ENCODE results near the gene CRIP1.

The CRIP1 gene

GRCh38 chr14:105519946-105520698 is 33.4 kb downstream of the CRIP1 start:
- H3K4me1 Mint-ChIP-seq (ENCODE audit: low read depth): peaks cover 3% of the 10 kb centered on the region
- no peaks in the 10 kb centered on the region for H3K9me3 Mint-ChIP-seq (ENCODE audit: low read depth)
- peaks cover 27% of the 10 kb centered on the region for H3K27me3 Mint-ChIP-seq
- no peak overlapping the region for H3K27ac Mint-ChIP-seq
- H3K4me3 Mint-ChIP-seq: no peak overlapping the region
- no peaks in the 10 kb centered on the region for H3K36me3 Mint-ChIP-seq

DNA sequence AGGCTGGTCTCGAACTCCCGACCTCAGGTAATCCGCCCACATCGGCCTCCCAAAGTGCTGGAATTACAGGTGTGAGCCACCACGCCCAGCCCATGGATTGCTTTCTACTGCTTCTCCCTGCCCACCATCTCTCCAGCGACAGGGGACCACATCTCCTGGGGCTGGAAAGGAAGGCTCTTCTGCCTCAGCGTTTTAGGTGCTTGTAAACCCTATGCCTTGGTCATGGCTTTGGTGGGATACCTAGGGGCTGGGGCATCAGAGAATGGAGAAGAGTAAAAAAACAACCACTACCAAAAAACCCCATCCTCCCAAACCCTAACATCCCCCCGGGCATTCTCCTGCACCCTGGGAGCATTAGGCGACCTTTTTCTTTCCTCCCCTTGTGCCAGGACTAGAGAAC is 38.6 kb downstream of the CRIP1 start:
- Mint-ChIP-seq H3K36me3 (no peaks in the 10 kb centered on the region), H3K27ac (no peak overlapping the region), H3K27me3 (peaks cover 5% of the 10 kb centered on the region), H3K4me3 (peak overlapping the region; percentile 53), H3K4me1 (ENCODE audit: low read depth) (peaks cover 6% of the 10 kb centered on the region), H3K9me3 (ENCODE audit: low read depth) (no peaks in the 10 kb centered on the region)

DNA sequence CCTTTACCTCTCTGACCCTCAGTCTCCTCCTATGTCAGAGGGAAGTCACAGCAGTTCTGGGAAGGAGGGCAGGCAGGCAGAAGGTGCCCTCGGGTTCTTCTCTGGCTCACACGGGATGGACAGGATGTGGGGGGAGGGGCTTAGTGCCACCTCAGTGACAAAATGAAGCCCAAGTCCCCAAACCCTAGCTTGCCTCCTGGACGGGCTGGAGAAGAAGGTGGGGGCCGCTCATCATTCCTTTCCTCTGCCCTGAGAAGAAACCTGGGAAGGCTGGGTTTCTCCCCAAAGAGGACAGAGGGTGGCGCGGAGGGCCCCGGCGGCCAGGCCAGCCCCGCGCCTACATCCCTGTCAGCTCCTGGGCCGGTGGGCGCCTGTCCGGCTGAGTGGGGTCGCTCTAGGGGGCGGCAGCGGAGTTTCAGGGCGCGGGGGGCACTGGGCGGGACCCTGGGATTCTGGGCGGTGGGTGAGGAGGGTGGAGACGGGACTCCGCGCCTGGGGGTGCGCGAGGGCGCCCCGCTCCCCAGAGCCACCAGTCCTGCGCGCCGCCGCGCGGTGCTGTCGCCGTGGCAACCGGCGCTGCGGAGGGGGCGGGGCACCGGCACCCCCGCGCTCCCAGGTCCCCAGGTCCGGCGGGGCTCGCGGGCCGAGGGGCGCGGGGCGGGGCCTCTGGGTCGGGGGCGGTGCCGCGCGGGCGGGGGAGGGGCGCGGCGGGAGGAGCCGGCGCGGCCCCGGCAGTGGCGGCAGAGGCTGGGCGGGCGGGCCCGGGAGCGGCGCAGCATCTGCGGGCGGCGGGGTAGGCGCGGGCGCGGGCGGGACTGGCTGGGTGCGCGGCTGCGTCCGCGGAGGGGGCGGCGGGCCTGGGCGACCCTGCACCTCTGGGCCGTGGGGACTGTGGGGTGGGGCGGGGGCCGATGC is 39.4 kb downstream of the CRIP1 start, which contains the start of gene TMEM121:
Gene TMEM121 (plus strand): TSS at position 723 of the 915 bp plus-strand sequence. CDS start 2,252 bp downstream, outside the sequence.
- Mint-ChIP-seq H3K9me3 (ENCODE audit: low read depth) (no peaks in the 10 kb centered on the region), H3K27me3 (peaks cover 3% of the 10 kb centered on the region), H3K36me3 (no peaks in the 10 kb centered on the region), H3K4me1 (ENCODE audit: low read depth) (peaks cover 5% of the 10 kb centered on the region), H3K27ac (no peak within 1 kb of the TSS), H3K4me3 (peak within 1 kb of the TSS; percentile 80)

DNA sequence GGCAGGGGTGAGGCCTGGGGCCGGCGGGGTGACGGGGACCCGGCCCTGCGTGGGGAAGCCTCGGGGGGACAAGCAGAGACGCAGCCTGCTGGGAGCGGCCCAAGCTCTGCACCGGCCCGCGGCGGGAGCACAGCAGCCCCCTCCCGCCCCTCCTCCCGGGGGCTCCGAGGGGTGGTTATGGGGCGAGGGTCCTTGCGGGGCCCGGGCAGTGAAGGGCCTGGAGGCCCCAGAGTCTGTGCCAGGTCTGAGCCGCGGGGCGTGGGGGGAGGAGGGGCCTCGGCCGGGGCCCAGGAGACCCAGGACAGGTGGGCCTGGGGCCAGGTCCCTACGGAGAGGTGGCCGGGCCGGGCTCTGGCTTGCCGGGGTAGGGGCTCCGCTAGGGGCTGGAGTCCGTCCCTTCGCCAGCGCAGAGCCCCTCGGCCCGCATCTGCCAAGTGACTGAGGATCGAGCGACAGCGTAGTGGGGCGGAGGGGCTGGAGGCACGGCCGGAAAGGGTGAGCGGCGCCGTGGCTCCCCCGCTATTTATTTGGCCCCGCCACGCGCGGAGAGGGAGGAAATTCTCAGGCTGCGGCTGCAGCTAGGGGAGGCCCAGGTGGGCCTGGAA is 40.2 kb downstream of the CRIP1 start:
- Mint-ChIP-seq H3K4me1 (ENCODE audit: low read depth) (peaks cover 5% of the 10 kb centered on the region), H3K27me3 (peaks cover 3% of the 10 kb centered on the region), H3K27ac (no peak overlapping the region), H3K4me3 (peak overlapping the region; percentile 80), H3K36me3 (no peaks in the 10 kb centered on the region), H3K9me3 (ENCODE audit: low read depth) (no peaks in the 10 kb centered on the region)

DNA sequence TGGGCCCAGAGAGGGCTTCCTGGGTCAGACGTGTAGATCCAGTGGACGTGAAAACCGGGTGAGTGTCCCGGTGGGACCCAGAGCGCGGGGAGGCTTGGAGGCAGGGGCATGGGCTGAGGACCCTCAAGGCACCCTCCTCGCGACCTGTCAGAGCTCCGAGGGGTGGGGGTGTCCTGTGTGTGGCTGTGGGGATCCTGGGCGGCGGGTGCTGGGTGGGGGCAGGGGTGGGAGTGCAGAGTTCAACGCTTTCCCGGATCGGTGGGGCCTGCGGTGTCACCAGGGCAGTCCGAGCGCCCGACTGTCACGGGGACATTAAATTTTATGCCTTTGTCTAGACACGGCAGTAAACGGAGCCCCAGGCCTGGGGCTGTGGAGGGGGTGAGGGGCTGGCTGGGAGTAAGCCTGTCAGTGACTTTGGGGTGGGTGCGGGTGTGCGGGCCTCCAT is 40.7 kb downstream of the CRIP1 start:
- peaks cover 5% of the 10 kb centered on the region for H3K4me1 Mint-ChIP-seq (ENCODE audit: low read depth)
- H3K27me3 Mint-ChIP-seq: peaks cover 3% of the 10 kb centered on the region
- H3K27ac Mint-ChIP-seq: peak overlapping the region; percentile 58
- no peaks in the 10 kb centered on the region for H3K36me3 Mint-ChIP-seq
- no peaks in the 10 kb centered on the region for H3K9me3 Mint-ChIP-seq (ENCODE audit: low read depth)
- peak overlapping the region; percentile 80 for H3K4me3 Mint-ChIP-seq

GRCh38 chr14:105527826-105528585 is 41.3 kb downstream of the CRIP1 start:
- peaks cover 5% of the 10 kb centered on the region for H3K4me1 Mint-ChIP-seq (ENCODE audit: low read depth)
- peak overlapping the region; percentile 80 for H3K4me3 Mint-ChIP-seq
- H3K36me3 Mint-ChIP-seq: no peaks in the 10 kb centered on the region
- H3K27me3 Mint-ChIP-seq: peaks cover 3% of the 10 kb centered on the region
- H3K27ac Mint-ChIP-seq: peak overlapping the region; percentile 58
- H3K9me3 Mint-ChIP-seq (ENCODE audit: low read depth): no peaks in the 10 kb centered on the region

GRCh38 chr14:105528586-105529318 is 42.1 kb downstream of the CRIP1 start:
- peak overlapping the region; percentile 93 for H3K27ac Mint-ChIP-seq
- H3K4me1 Mint-ChIP-seq (ENCODE audit: low read depth): peaks cover 5% of the 10 kb centered on the region
- H3K9me3 Mint-ChIP-seq (ENCODE audit: low read depth): no peaks in the 10 kb centered on the region
- no peaks in the 10 kb centered on the region for H3K36me3 Mint-ChIP-seq
- peak overlapping the region; percentile 87 for H3K4me3 Mint-ChIP-seq
- peaks cover 3% of the 10 kb centered on the region for H3K27me3 Mint-ChIP-seq

GRCh38 chr14:105529319-105529568 is 42.6 kb downstream of the CRIP1 start:
- Mint-ChIP-seq H3K36me3 (no peaks in the 10 kb centered on the region), H3K9me3 (ENCODE audit: low read depth) (no peaks in the 10 kb centered on the region), H3K27me3 (peaks cover 3% of the 10 kb centered on the region), H3K4me1 (ENCODE audit: low read depth) (peaks cover 5% of the 10 kb centered on the region), H3K4me3 (peak overlapping the region; percentile 87), H3K27ac (peak overlapping the region; percentile 93)

DNA sequence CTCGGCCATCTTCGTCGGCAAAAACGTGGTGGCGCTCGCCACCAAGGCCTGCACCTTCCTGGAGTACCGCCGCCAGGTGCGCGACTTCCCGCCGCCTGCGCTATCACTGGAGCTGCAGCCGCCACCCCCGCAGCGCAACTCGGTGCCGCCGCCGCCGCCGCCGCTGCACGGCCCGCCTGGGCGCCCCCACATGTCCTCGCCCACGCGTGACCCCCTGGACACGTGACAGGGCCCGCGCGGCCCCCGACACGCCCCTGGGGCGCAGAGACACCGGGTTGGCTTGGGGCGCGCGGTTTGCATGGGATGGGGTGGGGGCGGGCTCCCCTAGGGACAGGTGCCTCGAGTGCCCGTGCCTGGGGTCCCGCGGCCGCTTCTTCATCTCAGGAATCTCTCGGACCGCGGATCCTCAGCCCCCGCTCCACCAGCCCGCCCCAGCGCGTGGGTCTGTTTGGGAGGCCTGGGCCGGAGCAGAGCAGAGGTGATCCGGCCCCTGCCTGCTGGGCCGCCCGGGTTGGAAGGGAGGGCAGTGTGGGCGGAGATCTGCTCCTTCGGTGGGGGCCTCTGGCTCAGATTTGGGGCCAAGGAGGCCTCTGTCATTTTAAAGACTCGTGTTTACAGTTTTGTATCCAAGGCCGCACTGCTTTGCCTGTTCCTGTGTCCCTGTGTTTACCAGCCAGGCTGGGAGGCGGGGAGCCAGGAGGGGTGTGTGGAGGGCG is 43.0 kb downstream of the CRIP1 start:
- Mint-ChIP-seq H3K27ac (peak overlapping the region; percentile 93), H3K4me1 (ENCODE audit: low read depth) (peaks cover 5% of the 10 kb centered on the region), H3K27me3 (no peaks in the 10 kb centered on the region), H3K36me3 (no peaks in the 10 kb centered on the region), H3K9me3 (ENCODE audit: low read depth) (no peaks in the 10 kb centered on the region), H3K4me3 (peak overlapping the region; percentile 87)

DNA sequence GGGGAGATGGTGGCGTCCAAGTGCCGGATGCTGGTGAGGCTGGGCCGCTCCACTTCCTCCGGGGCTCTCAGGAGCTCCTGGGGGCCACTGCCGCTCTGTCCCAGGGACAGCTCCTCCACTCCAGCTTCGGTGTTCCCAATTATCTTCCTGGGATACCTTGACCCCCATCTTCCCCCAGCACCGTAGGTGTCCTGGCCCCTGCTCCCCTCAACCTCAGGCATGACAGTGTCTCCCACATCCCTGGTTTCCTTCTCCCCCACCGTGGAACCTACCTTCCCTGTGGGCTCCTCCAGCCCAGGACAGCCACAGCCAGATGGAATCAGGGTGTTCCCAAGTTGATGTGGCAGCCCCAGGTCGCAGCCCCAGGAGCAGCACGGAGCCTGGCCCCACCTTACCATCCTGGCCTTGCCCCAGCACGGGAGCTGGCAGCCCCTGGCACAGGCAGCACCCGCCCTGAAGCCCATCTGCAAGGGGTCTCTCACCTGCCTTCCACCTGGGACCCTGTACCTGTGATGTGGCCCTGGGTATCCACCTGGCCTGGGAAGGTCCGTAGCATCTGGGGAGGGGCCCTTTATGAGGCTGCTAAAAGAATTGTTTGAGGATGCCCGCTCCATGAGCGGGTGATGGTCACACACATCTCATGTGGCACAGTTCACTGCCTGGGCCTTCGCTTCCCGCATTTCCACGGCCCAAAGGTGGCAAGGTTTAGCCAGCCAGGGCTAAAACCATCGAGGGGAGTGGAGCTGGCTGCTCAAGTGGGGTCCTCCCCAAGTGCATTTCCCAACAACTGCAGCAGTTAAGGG is 43.8 kb downstream of the CRIP1 start:
- Mint-ChIP-seq H3K4me3 (peak overlapping the region; percentile 79), H3K4me1 (ENCODE audit: low read depth) (peaks cover 5% of the 10 kb centered on the region), H3K27ac (peak overlapping the region; percentile 58), H3K9me3 (ENCODE audit: low read depth) (no peaks in the 10 kb centered on the region), H3K27me3 (no peaks in the 10 kb centered on the region), H3K36me3 (no peaks in the 10 kb centered on the region)

GRCh38 chr14:105531088-105531893 is 44.6 kb downstream of the CRIP1 start:
- Mint-ChIP-seq H3K27ac (no peak overlapping the region), H3K36me3 (no peaks in the 10 kb centered on the region), H3K4me1 (ENCODE audit: low read depth) (peaks cover 5% of the 10 kb centered on the region), H3K9me3 (ENCODE audit: low read depth) (no peaks in the 10 kb centered on the region), H3K27me3 (no peaks in the 10 kb centered on the region), H3K4me3 (peak overlapping the region; percentile 79)

- H3K27me3 Mint-ChIP-seq: no peaks in the 10 kb centered on the region
- H3K4me3 Mint-ChIP-seq: peak overlapping the region; percentile 5
- peak overlapping the region; percentile 34 for H3K27ac Mint-ChIP-seq
- H3K9me3 Mint-ChIP-seq (ENCODE audit: low read depth): no peaks in the 10 kb centered on the region
- H3K36me3 Mint-ChIP-seq: no peaks in the 10 kb centered on the region
- peaks cover 4% of the 10 kb centered on the region for H3K4me1 Mint-ChIP-seq (ENCODE audit: low read depth)
Measured at GRCh38 chr14:105531894-105532623, 45.4 kb downstream of the CRIP1 start.
